HG02840 (cell line): ENCODE measurements around the gene KCNJ10.
"Not testable (repeated sequence)": the region's sequence is repeated elsewhere in the genome, so short reads cannot be mapped to it uniquely, and the experiment has no call there.

Source experiments
- ATAC-seq: cut with Tn5 transposase; IDR thresholded peaks from one replicate; pipeline ENCODE4 v1.9.1; 2021; ENCODE audit warnings: mild to moderate bottlenecking, moderate library complexity, moderate number of reproducible peaks; ENCODE audit not compliant: unreplicated experiment, low FRiP score

Gene KCNJ10

DNA sequence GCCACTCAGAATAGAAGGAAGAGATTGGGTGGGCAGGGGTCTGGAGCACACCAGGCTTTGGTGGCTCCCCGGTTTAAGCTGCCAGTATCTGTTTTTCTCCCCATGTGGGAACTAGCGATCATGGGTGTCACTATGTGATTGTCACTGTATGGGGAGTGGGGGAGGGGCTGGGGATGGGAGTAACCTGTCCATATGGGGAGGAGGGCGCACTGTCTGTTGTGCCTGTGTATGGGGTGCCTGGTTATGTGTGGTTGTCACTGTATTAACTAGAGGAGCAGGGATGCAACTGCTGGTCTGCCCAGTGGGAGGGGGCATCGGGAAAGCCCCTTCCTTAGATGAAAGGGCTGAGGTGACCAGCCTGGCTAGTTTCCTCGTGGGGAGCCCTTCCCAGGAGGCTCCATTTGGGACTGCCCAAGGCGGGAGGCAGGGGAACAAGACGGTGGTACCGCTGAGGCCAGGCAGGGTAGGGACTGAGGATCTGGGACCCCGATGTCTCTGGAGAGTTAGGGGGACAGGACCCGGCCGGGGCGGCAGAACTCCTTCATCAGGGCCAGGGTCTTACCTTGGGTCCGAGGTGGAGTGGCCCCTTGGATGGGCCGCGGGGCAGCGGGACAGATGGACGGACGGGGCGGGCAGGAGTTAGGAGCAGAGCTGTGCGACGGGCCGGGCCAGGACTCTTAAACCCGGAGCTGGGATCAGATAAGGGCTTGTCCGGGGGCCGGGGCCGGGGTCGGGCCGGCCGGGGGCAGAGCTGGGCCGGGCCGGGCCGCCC is at the start of gene KCNJ10:
TSS of gene KCNJ10 (minus strand) at position 701 of the 772 bp plus-strand sequence. CDS start 27,628 bp downstream, outside the sequence.
- ATAC-seq: no peak

DNA sequence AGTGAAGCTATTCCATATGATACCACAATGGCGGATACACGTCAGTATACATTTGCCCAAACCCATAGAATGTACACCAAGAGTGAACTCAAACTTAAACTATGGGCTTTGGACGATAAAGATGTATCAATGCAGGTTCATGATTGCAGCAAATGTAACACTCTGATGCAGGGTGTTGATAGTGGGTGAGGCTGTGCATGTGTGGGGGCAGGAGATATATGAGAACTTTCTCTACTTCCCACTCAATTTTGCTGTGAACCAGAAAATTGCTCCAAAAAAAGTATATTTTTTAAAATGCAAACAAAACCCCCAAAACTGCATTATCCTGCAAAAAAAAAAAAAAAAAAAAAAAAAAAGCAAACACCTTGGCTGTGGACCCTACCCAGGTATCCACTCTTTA is 49.0 kb upstream of the KCNJ10 start:
- no peak for ATAC-seq

DNA sequence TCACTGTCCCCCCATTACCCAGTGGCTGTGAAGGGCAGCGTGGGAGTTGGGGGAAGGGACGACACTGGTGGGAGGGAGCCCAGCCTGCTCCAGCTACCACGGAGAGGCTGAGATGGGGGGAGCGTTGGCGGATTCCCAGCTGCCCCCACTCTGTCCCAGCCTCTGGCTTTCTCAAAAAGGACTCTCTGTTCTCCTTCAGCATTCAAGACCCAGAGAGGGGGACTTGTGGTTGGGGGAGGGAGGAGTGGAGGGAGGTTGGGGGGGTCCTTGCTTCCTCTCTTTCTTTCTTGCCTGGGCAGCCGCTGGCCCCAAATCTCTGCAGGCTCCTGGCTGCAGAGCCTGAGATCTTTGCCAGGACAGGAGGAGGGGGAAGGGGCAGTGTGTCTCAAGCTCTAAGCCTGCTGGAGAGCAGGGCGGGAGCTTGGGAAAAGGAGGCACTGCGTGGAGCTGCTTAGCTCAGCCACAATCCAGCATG is 47.8 kb upstream of the KCNJ10 start:
- ATAC-seq: no peak

DNA sequence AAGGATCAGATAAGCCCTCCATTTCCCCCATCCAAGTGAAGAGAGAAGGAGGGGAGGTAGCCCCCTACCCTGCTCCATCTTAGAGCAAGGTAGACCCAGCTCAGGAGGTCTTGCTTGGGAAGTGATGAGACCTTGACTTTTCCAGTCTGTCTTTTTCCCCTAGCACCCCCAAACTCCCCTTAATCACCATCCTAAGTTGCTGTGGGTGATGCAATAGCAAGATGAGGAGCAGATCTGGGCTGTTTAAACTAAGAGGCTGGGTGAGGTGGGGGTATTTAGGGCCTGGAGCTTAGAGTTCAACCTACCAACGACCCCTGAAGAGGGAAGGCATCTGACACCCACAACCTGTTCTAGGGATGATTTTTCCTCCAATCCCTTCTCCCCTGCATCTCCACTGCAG is 47.3 kb upstream of the KCNJ10 start:
- no peak for ATAC-seq

DNA sequence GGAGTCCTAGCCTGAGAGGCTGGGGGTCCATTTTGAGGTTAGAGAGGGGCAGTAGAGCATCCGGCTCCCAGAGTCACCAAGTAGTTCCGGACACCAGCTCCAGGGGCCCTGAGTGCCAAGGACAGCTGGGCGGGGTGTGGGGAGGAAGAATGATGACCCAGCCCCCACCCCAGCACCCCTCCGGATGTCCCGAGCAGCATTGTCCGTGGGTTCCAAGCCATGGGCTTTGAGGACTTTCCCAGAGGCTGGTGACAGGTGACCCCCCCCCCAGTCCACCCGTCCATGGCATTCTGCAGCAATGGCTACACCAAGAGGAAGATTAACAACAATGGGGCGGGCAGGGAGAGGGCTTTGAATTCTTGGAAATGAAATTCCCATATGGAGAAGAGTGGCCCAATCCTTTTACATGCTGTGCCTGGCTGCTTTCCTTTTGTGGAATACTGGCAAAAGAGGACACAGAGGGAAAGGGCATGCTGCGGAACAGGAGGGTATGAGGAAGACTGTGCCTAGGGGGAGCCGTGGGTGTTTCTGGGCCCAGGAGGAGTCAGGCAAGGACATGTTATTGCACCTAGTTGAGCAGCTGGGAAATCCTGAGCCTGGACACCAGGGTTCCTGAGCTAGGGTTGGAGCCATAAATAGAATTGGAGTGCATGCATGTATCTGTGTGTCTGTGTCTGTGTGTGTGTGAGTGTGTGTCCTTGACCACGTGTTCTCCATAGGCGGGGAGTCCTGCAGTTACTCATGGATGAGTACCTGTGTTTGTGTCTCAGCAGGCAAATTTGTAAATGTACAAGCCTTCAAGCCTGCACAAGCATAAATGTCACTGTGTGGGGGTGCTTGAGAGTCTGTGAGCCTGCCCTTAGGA is 46.6 kb upstream of the KCNJ10 start:
- ATAC-seq: no peak

DNA sequence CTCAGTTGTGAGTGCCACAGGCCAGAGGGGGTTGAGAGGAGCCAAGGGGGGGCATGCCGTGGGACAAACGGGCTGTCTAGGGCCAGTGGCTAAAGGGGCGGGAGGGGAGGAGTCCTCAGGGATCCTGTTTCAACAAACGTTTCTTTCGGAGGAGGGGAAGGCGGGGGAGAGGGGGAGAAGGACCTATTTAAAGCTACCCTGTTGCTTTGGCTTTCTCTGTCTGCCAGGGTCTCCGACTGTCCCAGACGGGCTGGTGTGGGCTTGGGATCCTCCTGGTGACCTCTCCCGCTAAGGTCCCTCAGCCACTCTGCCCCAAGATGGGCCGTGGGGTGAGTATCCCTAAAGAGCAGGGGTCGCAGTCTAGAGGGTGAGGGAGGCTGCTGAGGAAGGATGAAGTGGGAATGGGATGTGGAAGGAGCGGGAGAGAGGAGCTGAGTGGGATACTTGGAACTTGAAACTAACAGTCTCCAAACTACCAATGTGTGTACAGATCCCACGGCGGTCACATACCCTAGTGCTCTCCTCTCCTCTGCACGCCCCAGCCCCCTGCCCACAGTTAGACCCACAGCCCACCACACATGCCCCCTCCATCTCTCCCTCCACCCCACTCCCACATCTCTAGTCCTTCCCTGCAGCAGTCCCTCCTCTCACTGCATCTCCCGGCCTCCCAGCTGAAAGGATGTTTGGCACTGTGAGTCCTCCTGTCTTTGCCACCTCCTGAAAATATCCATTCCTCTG is 45.8 kb upstream of the KCNJ10 start, which contains the start of gene ATP1A2:
TSS of gene ATP1A2 (plus strand) at position 215 of the 738 bp plus-strand sequence. CDS start at position 318, 103 bp downstream.
- ATAC-seq: no peak

DNA sequence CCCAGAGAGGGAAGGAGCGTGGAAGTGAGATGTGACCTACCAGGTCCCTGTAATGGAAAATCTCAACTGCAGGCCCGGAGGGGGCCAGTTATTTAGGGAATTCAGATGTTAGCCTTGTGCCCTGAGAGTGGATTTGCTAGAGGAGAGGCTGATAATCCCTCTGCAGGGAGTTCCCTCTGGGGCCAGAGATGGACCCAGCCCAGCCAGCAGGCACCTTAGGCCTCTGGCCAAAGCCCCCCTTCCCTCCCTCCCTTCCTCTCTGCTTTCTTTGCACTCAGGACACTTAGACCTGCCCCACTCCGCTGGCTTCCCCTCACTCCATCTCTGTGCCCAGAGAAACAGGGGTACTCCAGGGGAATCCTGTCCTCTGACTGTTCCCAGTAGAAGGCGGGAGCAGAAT is 44.1 kb upstream of the KCNJ10 start:
- no peak for ATAC-seq

DNA sequence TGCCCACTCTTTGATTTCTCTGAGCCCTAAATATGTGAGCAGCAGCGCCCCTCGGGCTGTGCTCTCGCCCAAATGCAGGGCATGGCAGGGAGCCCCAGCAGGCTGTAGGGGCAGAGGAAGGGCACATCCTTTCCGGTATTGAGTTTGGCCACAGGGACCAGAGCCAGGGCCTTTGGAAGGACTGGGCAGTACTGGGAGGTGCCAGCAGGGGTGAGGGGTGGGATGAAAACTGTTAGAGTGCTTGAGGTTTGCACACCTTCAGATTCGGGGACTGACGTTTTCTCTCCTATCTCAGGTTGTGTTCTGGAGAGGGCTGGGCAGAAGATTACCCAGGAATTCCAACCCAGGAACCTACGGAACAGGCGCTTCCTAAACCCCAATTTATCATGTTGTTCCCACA is 43.4 kb upstream of the KCNJ10 start:
- ATAC-seq: no peak

DNA sequence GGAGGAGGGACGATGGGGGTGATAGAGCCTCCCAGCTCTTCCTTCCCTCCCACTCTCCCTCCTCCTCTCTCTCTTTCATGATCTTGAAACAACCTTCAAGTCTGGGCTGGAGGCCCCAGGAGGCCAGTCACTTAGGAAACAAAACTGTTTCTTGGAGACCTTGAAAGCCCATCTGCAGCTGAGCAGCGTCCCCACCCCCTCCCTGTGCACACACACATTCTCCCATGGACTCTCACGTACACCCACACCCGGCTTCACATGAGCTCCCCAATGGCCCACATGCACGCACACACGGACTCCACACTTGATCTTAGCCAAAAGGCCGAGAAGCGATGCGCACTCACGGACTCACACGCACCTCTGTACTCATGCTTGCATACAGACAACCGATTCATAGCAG is 42.4 kb upstream of the KCNJ10 start:
- ATAC-seq: no peak

DNA sequence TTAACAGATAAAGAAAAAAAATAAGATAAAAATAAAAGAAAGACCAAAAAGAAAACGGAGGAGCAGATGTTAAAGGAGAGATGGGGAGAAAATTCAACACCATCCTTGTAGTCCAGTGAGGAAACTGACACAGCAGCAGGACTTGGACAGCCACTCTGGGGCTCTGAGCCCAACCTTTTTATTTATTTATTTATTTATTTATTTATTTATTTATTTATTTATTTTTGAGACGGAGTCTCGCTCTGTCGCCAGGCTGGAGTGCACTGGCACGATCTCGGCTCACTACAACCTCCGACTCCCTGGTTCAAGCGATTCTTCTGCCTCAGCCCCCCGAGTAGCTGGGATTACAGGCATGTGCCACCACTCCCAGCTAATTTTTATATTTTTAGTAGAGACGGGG is 41.5 kb upstream of the KCNJ10 start:
- not testable (repeated sequence) for ATAC-seq

DNA sequence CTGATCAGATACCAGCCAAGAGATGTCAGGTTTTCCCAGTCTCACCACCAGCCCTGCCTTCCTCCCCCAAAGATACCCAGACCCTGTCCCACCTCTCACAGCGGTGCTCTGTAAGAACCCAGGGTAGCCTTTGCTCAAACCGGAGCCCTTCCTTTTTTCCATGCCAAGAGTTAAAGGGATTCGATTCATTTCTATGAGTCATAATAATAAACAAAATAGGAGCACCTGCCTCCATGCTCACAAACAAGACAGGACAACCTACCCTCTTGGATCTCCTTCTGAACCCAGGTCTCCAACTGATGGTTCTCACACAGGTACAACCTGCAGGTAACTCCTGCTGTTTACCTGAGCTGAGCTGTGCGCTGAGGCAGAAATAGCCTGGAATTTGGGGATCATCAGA is 39.7 kb upstream of the KCNJ10 start:
- no peak for ATAC-seq

DNA sequence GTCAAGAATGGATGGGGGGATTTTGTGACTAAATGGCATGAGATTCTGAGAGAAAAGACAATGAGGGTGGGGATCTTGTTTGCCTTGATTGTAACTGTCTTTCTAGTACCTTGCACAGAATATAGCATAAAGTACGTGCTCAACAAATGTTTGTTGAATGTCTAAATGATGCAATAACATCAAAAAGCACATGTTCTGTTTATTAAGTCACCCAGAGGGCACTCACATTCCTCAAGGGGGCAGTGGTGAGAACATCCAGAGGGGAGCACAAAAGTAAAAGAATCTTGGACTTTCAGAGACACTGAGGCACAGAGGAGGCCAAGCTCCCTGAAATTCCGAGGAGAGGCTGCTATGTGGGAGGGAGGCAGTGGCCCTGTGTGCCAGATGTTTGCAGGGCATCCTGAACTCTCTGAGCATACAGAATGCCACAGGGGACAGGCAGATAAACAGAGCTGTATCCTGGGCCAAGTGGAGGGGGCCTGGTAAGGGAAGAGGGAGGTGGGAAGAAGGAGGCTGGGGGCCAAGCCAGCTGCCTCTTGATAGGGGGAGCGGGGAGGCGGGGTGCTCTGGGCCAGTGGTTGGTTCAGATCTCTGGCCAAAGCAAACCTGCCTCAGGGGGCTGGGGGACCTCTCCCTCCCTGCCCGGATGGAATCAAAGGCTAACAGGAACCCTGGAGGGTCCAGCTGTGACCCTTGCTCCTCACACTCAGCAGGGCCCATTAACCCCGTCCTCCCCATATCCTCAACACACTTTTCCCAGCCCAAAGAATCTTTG is 39.1 kb upstream of the KCNJ10 start:
- no peak for ATAC-seq

DNA sequence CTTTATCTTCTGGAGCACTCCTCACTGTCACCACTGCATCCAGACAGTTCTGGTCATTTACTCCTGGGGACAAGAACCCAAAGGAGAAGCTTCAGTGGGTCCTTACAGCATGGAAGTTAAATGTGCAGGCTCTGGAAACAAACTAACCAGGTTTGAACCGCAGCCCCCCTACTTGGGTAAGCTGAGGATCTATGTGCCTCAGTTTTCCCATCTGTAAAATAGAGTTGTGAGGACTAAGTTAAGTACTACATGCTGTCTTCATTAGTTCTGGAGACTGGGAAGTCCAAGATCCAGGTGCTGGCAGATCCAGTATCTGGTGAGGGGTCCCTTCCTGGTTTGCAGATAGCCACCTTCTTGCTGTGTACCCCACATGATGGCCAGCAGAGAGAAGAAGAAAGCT is 37.6 kb upstream of the KCNJ10 start:
- no peak for ATAC-seq

DNA sequence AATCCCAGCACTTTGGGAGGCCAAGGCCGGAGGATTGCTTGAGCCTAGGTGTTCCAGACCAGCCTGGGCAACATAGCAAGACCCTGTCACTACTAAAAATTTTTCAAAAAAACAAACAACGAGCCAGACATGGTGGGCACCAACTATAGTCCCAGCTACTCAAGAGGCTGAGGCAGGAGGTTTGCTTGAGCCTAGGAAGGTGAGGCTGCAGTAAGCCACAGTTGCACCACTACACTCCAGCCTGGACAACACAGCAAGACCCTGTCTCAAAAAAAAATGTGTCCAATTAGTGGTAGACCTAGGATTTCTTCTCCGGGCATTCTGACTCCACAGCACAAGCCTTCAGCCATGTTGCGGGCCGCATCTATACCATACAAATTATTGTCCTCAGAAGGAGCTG is 35.2 kb upstream of the KCNJ10 start:
- no peak for ATAC-seq

DNA sequence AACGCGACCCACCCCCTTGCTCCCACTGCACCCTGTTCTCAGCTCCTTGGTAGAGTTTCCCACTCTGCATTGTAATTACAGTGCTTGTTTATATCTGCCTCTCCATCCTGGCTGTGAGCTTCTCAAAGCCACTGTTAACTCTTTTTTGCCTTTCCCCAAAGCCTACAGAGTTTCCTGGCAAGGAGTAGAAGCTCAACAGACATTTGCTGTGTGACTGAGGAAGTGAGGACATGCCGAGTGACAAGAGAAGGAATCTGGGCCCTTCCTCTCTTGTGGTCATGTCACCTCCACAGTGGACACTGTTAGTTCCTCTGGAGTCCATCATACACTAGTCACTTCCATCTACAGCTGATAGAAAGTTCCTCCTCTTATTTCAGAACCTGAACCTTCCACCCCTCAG is 34.5 kb upstream of the KCNJ10 start:
- no peak for ATAC-seq

DNA sequence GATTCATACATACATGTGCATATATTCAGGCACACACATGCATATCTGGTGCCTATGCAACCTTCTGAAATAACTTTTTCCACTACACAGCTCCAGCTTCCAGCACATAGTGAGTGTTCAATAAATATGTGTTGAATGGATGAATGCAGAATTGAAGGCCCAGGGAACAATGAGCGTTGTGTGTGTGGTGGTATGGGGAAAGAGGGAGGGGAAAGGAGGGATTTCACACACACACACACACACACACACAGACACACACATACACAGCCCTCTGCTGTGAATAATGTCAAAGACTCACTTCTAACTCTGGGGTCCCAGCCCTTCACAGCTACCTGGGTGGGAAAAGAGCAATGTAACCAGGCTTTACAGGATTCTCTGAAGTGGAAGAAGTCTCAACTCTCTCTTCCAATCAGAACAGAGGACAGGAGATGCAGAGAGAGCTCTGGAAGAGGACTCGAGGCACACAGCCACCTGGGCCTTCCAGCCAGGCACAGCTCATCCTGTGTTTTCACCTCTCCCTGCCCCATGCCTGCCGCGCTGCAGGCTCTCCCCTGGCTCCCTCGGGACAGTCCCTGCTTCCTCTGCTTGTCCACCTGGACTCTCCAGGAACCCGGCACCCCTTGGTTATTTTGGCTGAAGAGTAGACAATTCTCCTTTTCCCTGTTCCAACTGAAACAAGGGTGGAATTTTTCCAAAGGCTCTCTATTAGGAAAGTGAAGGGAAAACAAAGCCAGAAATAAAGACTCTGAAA is 33.9 kb upstream of the KCNJ10 start:
- ATAC-seq: no peak

DNA sequence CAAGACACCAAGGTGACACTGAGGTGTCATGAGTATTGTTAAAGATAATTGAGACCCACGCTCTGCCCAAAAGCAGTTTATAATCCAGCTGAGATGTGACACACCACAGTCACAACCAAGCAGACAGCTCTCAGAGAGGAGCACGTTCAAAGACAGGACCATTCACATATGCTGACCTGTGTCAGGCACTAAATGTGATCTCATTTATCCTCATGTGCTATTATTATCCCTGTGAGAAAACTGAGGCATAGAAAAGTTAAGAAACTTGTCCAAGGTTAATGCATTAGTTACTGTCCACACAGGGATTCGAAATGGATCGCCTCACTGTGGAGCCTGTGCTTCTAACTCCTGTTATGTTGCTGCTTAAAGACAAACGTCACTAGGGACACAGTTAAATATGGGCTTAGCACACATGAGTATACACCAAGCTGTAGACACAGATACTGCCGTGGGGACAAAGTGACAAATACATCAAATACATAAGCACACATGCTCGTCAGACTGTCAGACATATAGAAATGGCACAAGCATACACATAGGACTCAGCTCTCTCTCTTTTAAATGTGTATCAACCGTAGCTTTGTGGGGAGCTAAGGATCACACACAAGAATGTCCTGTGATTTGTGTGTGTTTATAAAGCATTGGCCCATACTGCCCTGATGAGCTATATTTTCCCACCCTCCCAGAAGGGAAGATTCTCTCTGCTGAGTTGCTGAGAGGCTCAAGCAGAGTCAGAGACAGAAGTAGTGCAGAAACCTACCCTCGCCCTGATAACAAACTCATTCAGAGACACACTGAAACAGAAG is 32.0 kb upstream of the KCNJ10 start:
- ATAC-seq: no peak

DNA sequence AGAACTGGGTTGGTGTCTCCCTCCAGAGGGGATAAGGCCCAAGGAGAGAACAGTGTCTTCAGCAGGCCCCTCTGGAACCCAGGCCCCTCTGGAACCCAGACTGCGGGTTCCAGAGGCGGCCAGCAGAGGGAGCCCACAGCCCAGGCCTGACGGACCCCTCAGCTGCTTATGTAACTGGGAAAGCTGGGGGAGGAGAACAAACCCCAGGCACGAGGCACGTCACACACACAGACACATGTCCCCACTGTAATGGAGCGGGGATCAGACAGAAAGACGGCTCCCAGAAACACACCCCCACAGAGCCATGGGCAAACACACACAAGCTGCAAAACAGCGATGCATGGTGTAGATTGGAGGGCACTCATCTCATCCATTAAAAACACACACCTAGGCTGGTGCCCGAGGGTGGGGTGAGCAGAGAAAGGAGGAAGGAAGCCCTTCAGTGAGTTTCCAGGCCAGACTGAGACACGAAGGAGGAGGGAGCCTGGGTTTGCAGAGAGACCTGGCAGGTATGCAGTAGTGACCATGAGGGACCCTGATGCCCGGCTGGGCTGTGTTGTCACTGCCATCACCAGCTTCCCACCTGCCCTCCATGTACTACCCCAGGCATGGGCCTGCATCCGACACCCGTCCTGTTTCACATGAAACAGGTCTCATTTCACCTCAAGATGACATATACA is 31.2 kb upstream of the KCNJ10 start:
- ATAC-seq: no peak
